K562 (cell line): ENCODE data around the gene GALNT13. TPM values are rescaled to one million over a fixed set of nuclear protein-coding genes. Genes with fewer than 3 reads are reported as not detected.

ENCODE experiments used
- ATAC-seq: fragments of 200-7000 bp; cut with Tn5 transposase; 3 replicates; pipeline ENCODE4 v1.9.1; 2020; ENCODE audit warnings: moderate library complexity
- BruUV-seq: library from RNA; stranded (reverse); fragments of 400-500 nt; replicated peaks from 2 replicates; lab custom pipeline; 2021; lab: Mats Ljungman, UMichigan
- CTCF ChIA-PET: fragments of 300-600 bp; formaldehyde crosslinking; extraction: SDS; loops from one replicate; lab custom pipeline; 2021; ENCODE audit warnings: low intra/inter-chr PET ratio; lab: Yijun Ruan, JAX
- POLR2A ChIA-PET: fragments of 300-600, 350-650 bp; sonication (Branson Sonifier 250); formaldehyde crosslinking; extraction: SDS; loops from one replicate; lab custom pipeline; 2021; ENCODE audit warnings: antibody characterized with exemption, inconsistent platforms; lab: Yijun Ruan, JAX
- DNase-seq, 4 experiments: peaks; one replicate each; pipeline versions ENCODE4 v3.0.0 to v3.0.0-alpha.2; 2011 to 2018; ENCODE audit warnings: low spot score in 3 of 4, mixed read lengths in 3 of 4; ENCODE audit errors: extremely low read depth in 1 of 4
- FAIRE-seq: peaks from 2 replicates; lab custom pipeline; 2011; peaks lifted over from hg19 to GRCh38; lab: Jason Lieb, UNC
- H2AFZ ChIP-seq: 2 replicates; pipeline ENCODE4 v1.6.0; 2011; ENCODE audit warnings: low read depth, low read length, control low read depth, inconsistent platforms
- H3K27ac ChIP-seq: fragments of 200-600 bp; 3 replicates; pipeline ENCODE4 v1.8.0; 2011; ENCODE audit warnings: low read depth, mild to moderate bottlenecking, control low read depth, inconsistent platforms, low read length, moderate library complexity, mixed read lengths; ENCODE audit errors: extremely low read depth
- H3K27me3 ChIP-seq, 2 experiments: fragments of 300-600 bp in 1 of 2; 2 replicates in 1 of 2; 3 replicates in 1 of 2; pipeline versions ENCODE4 v1.6.0 to v1.8.0; 2011; ENCODE audit warnings: inconsistent platforms in 2 of 2, low read length in 2 of 2, mild to moderate bottlenecking in 1 of 2, mixed read lengths in 1 of 2, moderate library complexity in 1 of 2; ENCODE audit not compliant: control insufficient read depth in 2 of 2, insufficient read depth in 2 of 2
- H3K36me3 ChIP-seq: fragments of 300-600 bp; 3 replicates; pipeline ENCODE4 v1.8.0; 2011; ENCODE audit warnings: mild to moderate bottlenecking, low read length, inconsistent platforms; ENCODE audit not compliant: control insufficient read depth, insufficient read depth
- H3K4me1 ChIP-seq, 2 experiments: fragments of 200-600 bp in 1 of 2; replicated peaks in 1 of 2; 2 replicates in 1 of 2; 3 replicates in 1 of 2; pipeline versions ENCODE4 v1.5.1 to v1.8.0; 2011; ENCODE audit warnings: inconsistent platforms in 2 of 2, low read length in 2 of 2, mild to moderate bottlenecking in 1 of 2, mixed read lengths in 1 of 2, moderate library complexity in 1 of 2; ENCODE audit not compliant: control insufficient read depth in 2 of 2, insufficient read depth in 2 of 2
- H3K4me2 ChIP-seq: 2 replicates; pipeline ENCODE4 v1.6.1; 2011; ENCODE audit warnings: low read length, control low read depth, inconsistent platforms, mixed read lengths; ENCODE audit not compliant: insufficient read depth
- H3K4me3 ChIP-seq: fragments of 200-600 bp; sonication (generic), shearing (Covaris generic); 2 replicates; pipeline ENCODE4 v1.5.1; 2016; ENCODE audit warnings: control low read depth, inconsistent platforms
- H3K79me2 ChIP-seq: fragments of 200-600 bp; 3 replicates; pipeline ENCODE4 v1.8.0; 2011; ENCODE audit warnings: low read length, inconsistent platforms; ENCODE audit not compliant: control insufficient read depth, insufficient read depth
- H3K9ac ChIP-seq, 2 experiments: 2 replicates each; pipeline versions ENCODE4 v1.6.0 to v1.6.1; 2011; ENCODE audit warnings: low read depth in 2 of 2, low read length in 2 of 2, control low read depth in 1 of 2, inconsistent platforms in 1 of 2, mild to moderate bottlenecking in 1 of 2, mixed read lengths in 1 of 2; ENCODE audit not compliant: insufficient read depth in 1 of 2
- H3K9me1 ChIP-seq: one replicate; pipeline ENCODE4 v1.6.0; 2011; ENCODE audit warnings: inconsistent platforms, mild to moderate bottlenecking, low read length, moderate library complexity; ENCODE audit not compliant: control insufficient read depth, insufficient read depth
- H3K9me3 ChIP-seq: replicated peaks from 2 replicates; pipeline ENCODE4 v1.5.1; 2011; ENCODE audit warnings: low read depth, low read length, inconsistent platforms; ENCODE audit not compliant: control insufficient read depth, insufficient read depth
- H4K20me1 ChIP-seq: replicated peaks from 2 replicates; pipeline ENCODE4 v1.6.1; 2011; ENCODE audit warnings: low read length, inconsistent platforms, mixed read lengths; ENCODE audit not compliant: control insufficient read depth, insufficient read depth
- CBFA2T2 ChIP-seq: fragments of 450-650 bp; conservative IDR thresholded peaks from 2 replicates; pipeline ENCODE4 v1.6.1; 2017; ENCODE audit warnings: mild to moderate bottlenecking
- CBX8 ChIP-seq: fragments of 200-600 bp; sonication (generic); IDR thresholded peaks from 2 replicates; pipeline ENCODE4 v1.6.1; 2012; ENCODE audit warnings: borderline replicate concordance, mixed run types, low read depth, mild to moderate bottlenecking, moderate library complexity, mixed read lengths, low read length, control low read depth, inconsistent platforms; ENCODE audit not compliant: poor library complexity, severe bottlenecking; ENCODE audit errors: extremely low read depth
- CHD4 ChIP-seq: fragments of 200-600 bp; sonication (generic); IDR thresholded peaks from 3 replicates; pipeline ENCODE4 v1.6.1; 2012; ENCODE audit warnings: low read depth, mild to moderate bottlenecking, mixed read lengths, low read length, inconsistent platforms; ENCODE audit not compliant: insufficient read depth, insufficient replicate concordance, poor library complexity, severe bottlenecking
- DEAF1 ChIP-seq: fragments of 450-650 bp; formaldehyde crosslinking; IDR thresholded peaks from 2 replicates; pipeline ENCODE4 v1.4.0; 2020; ENCODE audit warnings: mild to moderate bottlenecking, moderate library complexity
- ELF4 ChIP-seq: fragments of 450-650 bp; formaldehyde crosslinking; IDR thresholded peaks from 2 replicates; pipeline ENCODE4 v1.4.0; 2022; ENCODE audit warnings: missing genetic modification characterization
- HMGXB4 ChIP-seq: sonication (generic); formaldehyde crosslinking; IDR thresholded peaks from 2 replicates; pipeline ENCODE4 v1.8.1; 2023; ENCODE audit warnings: mild to moderate bottlenecking, missing genetic modification reagents
- HNRNPL ChIP-seq: fragments of 200-400 bp; formaldehyde crosslinking; IDR thresholded peaks from 2 replicates; pipeline ENCODE4 v1.6.1; 2017; ENCODE audit warnings: low read depth, mild to moderate bottlenecking, low read length
- KDM1A ChIP-seq, 2 experiments: fragments of 450-650 bp; IDR thresholded peaks; 2 replicates each; pipeline ENCODE4 v1.6.1; 2016; ENCODE audit warnings: mild to moderate bottlenecking in 2 of 2
- PREB ChIP-seq: sonication (generic); formaldehyde crosslinking; IDR thresholded peaks from 2 replicates; pipeline ENCODE4 v1.8.1; 2023; ENCODE audit warnings: mild to moderate bottlenecking, missing genetic modification reagents
- SFPQ ChIP-seq: fragments of 200-400 bp; formaldehyde crosslinking; IDR thresholded peaks from 2 replicates; pipeline ENCODE4 v1.6.1; 2017; ENCODE audit warnings: mild to moderate bottlenecking, low read depth, low read length, moderate library complexity
- THAP7 ChIP-seq: fragments of 250-450 bp; sonication (Bioruptor Pico); IDR thresholded peaks from 2 replicates; pipeline ENCODE4 v1.5.0; 2021
- ZNF449 ChIP-seq: fragments of 250-450 bp; sonication (Bioruptor Pico); IDR thresholded peaks from 2 replicates; pipeline ENCODE4 v1.8.0; 2022; ENCODE audit warnings: moderate library complexity, mild to moderate bottlenecking, inconsistent platforms
- WGBS: fragments of 100-300 bp; shearing (Covaris generic); methylation state at CpG from one replicate; pipeline ENCODE4 v1.1.6; 2016; ENCODE audit warnings: low coverage, mixed read lengths; ENCODE audit not compliant: insufficient coverage; ENCODE audit errors: missing lambda C conversion rate; 5-methylcytosine and 5-hydroxymethylcytosine counted together
- in situ Hi-C: fragments of 300-500 bp; cut with MboI; formaldehyde crosslinking; loops from 4 replicates; pipeline ENCODE4 v1.15.0; 2018; ENCODE audit warnings: inconsistent platforms, mixed read lengths
- intact Hi-C: fragments of 100-400 bp; cut with micrococcal nuclease; formaldehyde crosslinking; loops from 2 replicates; pipeline ENCODE4 v1.14.2; 2022
- polyA plus RNA-seq, 8 experiments: library from polyadenylated mRNA; depleted of rRNA in 4 of 8; stranded (reverse) in 5 of 8; unstranded in 3 of 8; fragments of >200 nt; fragmentation: Nextera tagmentation in 2 of 8; fragmentation: Illumina TruSeq in 1 of 8; extraction: Ambion mirVana in 2 of 8; extraction: Trizol in 1 of 8; gene quantifications; 2 replicates each; pipeline versions ENCODE4 v1.2.1 to v1.2.3, GENCODE V29; 2011 to 2014; ENCODE audit warnings: inconsistent platforms in 1 of 8, missing spikeins in 1 of 8
- total RNA-seq, 7 experiments: library from RNA; depleted of rRNA in 6 of 7; stranded (reverse); fragments of >200 nt in 6 of 7; fragmentation: Illumina TruSeq in 2 of 7; extraction: Trizol in 2 of 7; gene quantifications; 2 replicates each; pipeline versions ENCODE4 v1.2.1 to v1.2.3, GENCODE V29; 2011 to 2021; ENCODE audit warnings: low replicate concordance in 1 of 7

GALNT13 gene
- total and polyA plus RNA-seq, 9 of the 15 experiments (the other 6 are each of a cell fraction or from before 2014, with no cell fraction given), result not detected

GRCh38 chr2:154143105-154143504 lies 271.4 kb downstream of the GALNT13 start:
- in situ Hi-C loops, result no loop called here
- no peaks in the 10 kb centered on the region for H3K9me3 ChIP-seq
- POLR2A ChIA-PET, result no interaction called here
- DNase-seq, result no peak
- no peaks in the 10 kb centered on the region for H3K9me1 ChIP-seq
- CTCF ChIA-PET, result no interaction called here
- no peak overlapping the region for H3K9ac ChIP-seq
- intact Hi-C loops, result no loop called here
- H3K36me3 ChIP-seq, result no peaks in the 10 kb centered on the region
- H4K20me1 ChIP-seq, result no peaks in the 10 kb centered on the region
- no peak for ATAC-seq
- WGBS, result 4% methylated on average over 4 of the region's 4 CpGs
- H3K4me1 ChIP-seq, result no peaks in the 10 kb centered on the region
- H3K4me3 ChIP-seq, result no peak overlapping the region
- H3K79me2 ChIP-seq, result no peaks in the 10 kb centered on the region
- H3K27me3 ChIP-seq, result no peaks in the 10 kb centered on the region
- no peak overlapping the region for H3K4me2 ChIP-seq
- H3K27ac ChIP-seq, result no peak overlapping the region
- H2AFZ ChIP-seq, result no peak overlapping the region
- no peak for FAIRE-seq
- no TSS peak for BruUV-seq
- TF ChIP-seq ELF4 (CRISPR knock-in tag), result no peak
- no peak for TF ChIP-seq CBFA2T2
- no peak for TF ChIP-seq CHD4
- no peak for TF ChIP-seq THAP7 (CRISPR knock-in tag)
- TF ChIP-seq PREB (CRISPR knock-in tag), result no peak
- no peak for TF ChIP-seq KDM1A (IDR thresholded peaks at IDR 0.05)
- TF ChIP-seq HMGXB4 (CRISPR knock-in tag), result no peak
- TF ChIP-seq SFPQ, result no peak
- no peak for TF ChIP-seq CBX8
- no peak for TF ChIP-seq DEAF1 (CRISPR knock-in tag)
- TF ChIP-seq HNRNPL, result no peak
- no peak for TF ChIP-seq ZNF449 (CRISPR knock-in tag)
